ENCODE data around the gene TNIK.

GRCh38 chr3:171155122-171155700 lies 305.0 kb downstream of the TNIK start:
- TF ChIP-seq POLR2AphosphoS5 (IDR thresholded peaks at IDR 0.05), result no peak
- no peak for TF ChIP-seq POLR2A (IDR thresholded peaks at IDR 0.05)

Data from breast epithelium (tissue), 3 donors.